Measurements from ENCODE around the gene LMNA.

- TF ChIP-seq CTCF (IDR thresholded peaks at IDR 0.05; ENCODE audit: borderline replicate concordance, extremely low read depth, low read length, poor library complexity, severe bottlenecking) (no peak), EZH2 (IDR thresholded peaks at IDR 0.05; ENCODE audit: borderline replicate concordance, low read depth, low read length, severe bottlenecking) (no peak)
Measured at GRCh38 chr1:156145650-156146019, 31.1 kb downstream of the LMNA start.

Measured in DND-41 (cell line).